GM21367 (cell line): ENCODE data around the gene HDAC10.

Experiments used
- ATAC-seq: cut with Tn5 transposase; IDR thresholded peaks from one replicate; pipeline ENCODE4 v1.9.1; 2021; ENCODE audit not compliant: unreplicated experiment

HDAC10 gene

GRCh38 chr22:50257041-50257440, 6.0 kb upstream of the HDAC10 start:
- no peak for ATAC-seq

- ATAC-seq, result no peak
Measured at GRCh38 chr22:50256258-50256862, 5.3 kb upstream of the HDAC10 start.

GRCh38 chr22:50255607-50256006, 4.5 kb upstream of the HDAC10 start:
- no peak for ATAC-seq

- ATAC-seq, result no peak
Measured at GRCh38 chr22:50255099-50255498, 4.0 kb upstream of the HDAC10 start.

GRCh38 chr22:50253941-50254340, 2.9 kb upstream of the HDAC10 start:
- no peak for ATAC-seq

- no peak for ATAC-seq
Measured at GRCh38 chr22:50253046-50253915, 2.2 kb upstream of the HDAC10 start.

- ATAC-seq, result no peak
Measured at GRCh38 chr22:50252082-50253045, 1.3 kb upstream of the HDAC10 start.

GRCh38 chr22:50251477-50252081, 514 bp upstream of the HDAC10 start:
- no peak for ATAC-seq

- no peak for ATAC-seq
Measured at GRCh38 chr22:50250249-50250554, 863 bp downstream of the HDAC10 start.

GRCh38 chr22:50249341-50250248, 1.5 kb downstream of the HDAC10 start:
- no peak for ATAC-seq

- no peak for ATAC-seq
Measured at GRCh38 chr22:50248196-50249081, 2.6 kb downstream of the HDAC10 start.

GRCh38 chr22:50247748-50248147, 3.3 kb downstream of the HDAC10 start:
- no peak for ATAC-seq

- ATAC-seq, result no peak
Measured at GRCh38 chr22:50246242-50247175, 4.6 kb downstream of the HDAC10 start.

- ATAC-seq, result no peak
Measured at GRCh38 chr22:50245214-50246072, 5.6 kb downstream of the HDAC10 start.

GRCh38 chr22:50244420-50245213, 6.4 kb downstream of the HDAC10 start, which contains the start of gene TUBGCP6:
TSS of gene TUBGCP6 (minus strand) at chr22:50245023. CDS start at chr22:50244459, 564 bp downstream.
- ATAC-seq, result no peak
